ENCODE measurements around the gene CDA.
A peak's percentile ranks its signal among the peaks of the same experiment; 100 is the strongest.

- TF ChIP-seq POLR2A (IDR thresholded peaks at IDR 0.05) (peak in 1 of 2 donors; percentile 13), CTCF (IDR thresholded peaks at IDR 0.05) (no peak)
Measured at GRCh38 chr1:20589331-20590278, 708 bp downstream of the CDA start.

Data from adrenal gland (tissue), 5 donors.